Umbilical cord (tissue), 2 donors: ENCODE data around the gene TOGARAM2. TPM values are rescaled to one million over a fixed set of nuclear protein-coding genes. Genes with fewer than 3 reads are reported as not detected.
"Not testable (repeated sequence)": the region's sequence is repeated elsewhere in the genome, so short reads cannot be mapped to it uniquely, and the experiment has no call there.

ENCODE experiments used
- DNase-seq: peaks from one replicate; pipeline ENCODE4 v3.0.0-alpha.2; 2015; ENCODE audit warnings: low spot score
- total RNA-seq: library from RNA; depleted of rRNA; stranded (reverse); fragments of >200 nt; gene quantifications from one replicate; pipeline ENCODE4 v1.2.3, GENCODE V29; 2014; ENCODE audit warnings: low replicate concordance; ENCODE audit not compliant: insufficient read depth

TOGARAM2 gene
- total RNA-seq, 1 donor from 2014 or later, result 1.4 TPM

- DNase-seq, result no peak
Observed at GRCh38 chr2:29072251-29072650, 91.2 kb downstream of the TOGARAM2 start.

GRCh38 chr2:29072971-29073725 lies 92.0 kb downstream of the TOGARAM2 start:
- no peak for DNase-seq

GRCh38 chr2:29073933-29074332 lies 92.8 kb downstream of the TOGARAM2 start:
- no peak for DNase-seq

GRCh38 chr2:29074411-29074810 lies 93.3 kb downstream of the TOGARAM2 start, which contains the start of gene PCARE:
Gene PCARE (minus strand): TSS chr2:29074523. CDS start chr2:29074261, 262 bp downstream.
- DNase-seq, result no peak

GRCh38 chr2:29075894-29076705 lies 95.0 kb downstream of the TOGARAM2 start:
- no peak for DNase-seq

GRCh38 chr2:29079887-29080286 lies 98.8 kb downstream of the TOGARAM2 start:
- DNase-seq, result no peak

GRCh38 chr2:29080886-29081743 lies 100.0 kb downstream of the TOGARAM2 start:
- DNase-seq, result no peak

GRCh38 chr2:29082804-29083495 lies 101.9 kb downstream of the TOGARAM2 start:
- DNase-seq, result no peak

- DNase-seq, result no peak
Observed at GRCh38 chr2:29084554-29084953, 103.5 kb downstream of the TOGARAM2 start.

DNA sequence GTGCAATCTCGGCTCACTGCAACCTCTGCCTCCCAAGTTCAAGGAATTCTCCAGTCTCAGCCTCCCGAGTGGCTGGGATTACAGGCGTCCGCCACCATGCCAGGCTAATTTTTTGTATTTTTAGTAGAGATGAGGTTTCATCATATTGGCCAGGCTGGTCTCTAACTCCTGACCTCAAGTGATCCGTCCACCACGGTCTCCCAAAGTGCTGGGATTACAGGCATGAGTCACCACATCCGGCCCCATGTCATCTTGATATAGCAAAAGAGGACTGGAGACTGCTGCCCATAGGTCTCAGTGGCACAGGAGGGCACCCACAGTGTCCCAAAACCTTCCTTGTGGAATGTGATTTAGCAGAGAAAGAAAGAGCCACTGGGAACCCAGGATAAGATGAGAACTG lies 109.2 kb downstream of the TOGARAM2 start:
- DNase-seq, result not testable (repeated sequence)

DNA sequence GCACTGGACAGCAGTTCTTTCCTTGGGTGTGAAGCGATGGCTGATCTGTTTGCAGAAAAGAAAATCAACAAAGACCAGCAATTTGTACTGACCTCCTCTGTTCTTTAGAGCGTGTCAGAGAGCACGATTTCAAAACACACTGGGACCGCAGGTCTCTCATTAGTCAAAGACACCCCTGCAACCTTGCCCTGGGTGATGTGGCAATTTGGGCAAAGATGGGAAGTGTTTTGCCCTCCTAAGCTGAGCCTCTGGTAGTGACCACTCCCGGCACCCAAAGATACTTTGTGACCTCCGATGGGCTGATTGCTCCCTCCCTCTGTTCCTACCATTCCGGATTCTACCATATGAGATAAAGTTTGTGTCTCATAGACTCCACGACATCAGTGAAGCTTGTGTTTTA lies 115.9 kb downstream of the TOGARAM2 start:
- DNase-seq, result no peak

GRCh38 chr2:29097569-29097968 lies 116.5 kb downstream of the TOGARAM2 start:
- DNase-seq, result no peak

GRCh38 chr2:29100564-29100963 lies 119.5 kb downstream of the TOGARAM2 start:
- DNase-seq, result no peak

Other genes with a start within 250 kb of the TOGARAM2 start
- 247 TPM for gene PPP1CB, start 229.5 kb upstream of the TOGARAM2 start, total RNA-seq
- gene SPDYA, start 170.5 kb upstream of the TOGARAM2 start, total RNA-seq, result 1.2 TPM
- 14.0 TPM for gene TRMT61B, start 111.0 kb upstream of the TOGARAM2 start, total RNA-seq
- gene WDR43, start 86.6 kb upstream of the TOGARAM2 start, total RNA-seq, result 52.0 TPM
- 1.4 TPM for gene PCARE, start 93.2 kb downstream of the TOGARAM2 start, total RNA-seq
- gene CLIP4, start 134.1 kb downstream of the TOGARAM2 start, total RNA-seq, result 28.6 TPM